ENCODE measurements around the gene HPGD. TPM values are rescaled to one million over a fixed set of nuclear protein-coding genes. Genes with fewer than 3 reads are reported as not detected.

Gene HPGD
- total RNA-seq, 4 donors from 2014 or later, result 23.0 to 179 (median 45.4) TPM

DNA sequence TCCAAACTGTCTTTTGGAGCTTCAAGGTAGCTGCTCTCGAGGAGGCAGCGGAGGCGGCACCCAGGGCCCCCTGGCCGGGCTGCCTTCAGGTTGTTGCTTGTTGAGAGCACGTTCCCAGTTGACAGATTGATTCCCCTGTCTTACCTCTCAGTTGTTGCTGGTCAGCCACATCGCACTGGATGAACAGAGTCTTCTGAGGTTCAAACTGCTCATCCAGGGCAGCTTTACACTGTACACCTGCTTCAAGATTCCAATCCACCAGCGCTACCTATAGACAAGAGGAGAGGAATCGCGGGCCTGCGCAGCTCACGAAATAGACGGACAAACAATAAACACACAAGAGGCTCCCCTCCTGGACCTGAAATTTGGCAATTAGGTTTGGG lies 497 bp downstream of the HPGD start:
- Histone ChIP-seq H3K9me3 (no peaks in the 10 kb centered on the region), H3K4me3 (peak overlapping the region; percentile 63 to 83 (median 76)), H3K27ac (peak overlapping the region; percentile 79 to 91 (median 87)), H3K4me1 (peaks cover 7 to 71% (median 7%) of the 10 kb centered on the region in 3 donors), H3K27me3 (peaks cover 0 to 6% (median 0%) of the 10 kb centered on the region in 4 donors), H3K36me3 (no peaks in the 10 kb centered on the region)
- intact Hi-C loops (cut with DNase I), result no loop called here
- TF ChIP-seq, protein P1, sequence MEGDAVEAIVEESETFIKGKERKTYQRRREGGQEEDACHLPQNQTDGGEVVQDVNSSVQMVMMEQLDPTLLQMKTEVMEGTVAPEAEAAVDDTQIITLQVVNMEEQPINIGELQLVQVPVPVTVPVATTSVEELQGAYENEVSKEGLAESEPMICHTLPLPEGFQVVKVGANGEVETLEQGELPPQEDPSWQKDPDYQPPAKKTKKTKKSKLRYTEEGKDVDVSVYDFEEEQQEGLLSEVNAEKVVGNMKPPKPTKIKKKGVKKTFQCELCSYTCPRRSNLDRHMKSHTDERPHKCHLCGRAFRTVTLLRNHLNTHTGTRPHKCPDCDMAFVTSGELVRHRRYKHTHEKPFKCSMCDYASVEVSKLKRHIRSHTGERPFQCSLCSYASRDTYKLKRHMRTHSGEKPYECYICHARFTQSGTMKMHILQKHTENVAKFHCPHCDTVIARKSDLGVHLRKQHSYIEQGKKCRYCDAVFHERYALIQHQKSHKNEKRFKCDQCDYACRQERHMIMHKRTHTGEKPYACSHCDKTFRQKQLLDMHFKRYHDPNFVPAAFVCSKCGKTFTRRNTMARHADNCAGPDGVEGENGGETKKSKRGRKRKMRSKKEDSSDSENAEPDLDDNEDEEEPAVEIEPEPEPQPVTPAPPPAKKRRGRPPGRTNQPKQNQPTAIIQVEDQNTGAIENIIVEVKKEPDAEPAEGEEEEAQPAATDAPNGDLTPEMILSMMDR (IDR thresholded peaks at IDR 0.05), result peak in 2 of 6 experiments; percentile 6 to 12
- no peak for TF ChIP-seq POLR2A (IDR thresholded peaks at IDR 0.05)
- WGBS, 2 donors, result 0 to 1% methylated on average over 11 to 12 of the region's 12 CpGs
- DNase-seq, result no peak

GRCh38 chr4:174520660-174521059 lies 1.6 kb downstream of the HPGD start:
- TF ChIP-seq, protein P1 (IDR thresholded peaks at IDR 0.05), result no peak
- TF ChIP-seq POLR2A (IDR thresholded peaks at IDR 0.05), result no peak
- Histone ChIP-seq H3K4me3 (peak overlapping the region in 3 of 4 donors; percentile 63 to 83 (median 74)), H3K4me1 (peaks cover 7 to 71% (median 7%) of the 10 kb centered on the region in 3 donors), H3K36me3 (no peaks in the 10 kb centered on the region), H3K27ac (peak overlapping the region in 2 of 4 donors; percentile 90 to 91), H3K9me3 (no peaks in the 10 kb centered on the region), H3K27me3 (peaks cover 0 to 6% (median 0%) of the 10 kb centered on the region in 4 donors)
- no peak for DNase-seq
- 35 to 41% methylated on average over 1 of the region's 1 CpG for WGBS, 2 donors
- intact Hi-C loops (cut with DNase I), result no loop called here

DNA sequence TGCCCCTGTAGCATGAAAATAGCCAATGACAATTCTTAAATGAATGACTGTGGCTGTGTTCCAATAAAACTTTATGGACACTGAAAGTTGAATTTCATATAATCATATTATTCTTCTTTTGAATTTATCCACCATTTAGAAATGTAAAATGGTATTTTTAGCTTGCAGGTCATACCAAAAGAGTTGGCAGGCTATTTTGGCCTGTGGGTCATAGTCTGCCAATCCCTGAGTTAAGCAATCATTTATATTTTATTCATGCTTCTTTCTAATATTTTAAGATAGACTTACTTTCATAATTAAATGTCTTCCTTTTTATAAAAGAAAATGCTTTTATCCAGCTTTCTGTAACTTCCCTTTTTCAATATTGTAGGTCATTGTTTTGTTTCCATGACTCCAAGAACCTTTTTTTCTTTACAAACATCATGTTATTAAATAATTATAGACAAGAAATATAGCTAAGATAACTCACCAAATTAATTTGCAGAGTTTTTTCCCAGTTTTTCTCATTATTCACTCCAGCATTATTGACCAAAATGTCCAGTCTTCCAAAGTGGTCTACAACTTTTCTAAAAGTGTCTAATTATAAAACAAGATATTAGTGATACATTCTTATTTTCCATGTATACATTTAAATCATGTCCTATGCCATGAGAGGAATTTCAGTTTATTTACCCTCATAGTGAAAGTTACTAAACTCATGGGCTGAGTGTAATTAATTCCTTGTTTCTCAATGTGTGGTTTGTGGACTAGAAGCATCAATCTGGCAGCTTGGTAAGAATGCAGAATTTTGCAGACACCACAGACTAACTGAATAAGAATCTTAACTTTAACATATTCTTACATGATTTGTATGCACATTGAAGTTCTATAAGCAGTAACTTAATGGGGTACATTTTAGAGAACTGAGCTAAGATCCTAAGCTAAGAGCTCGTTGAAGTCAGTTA lies 4.5 kb downstream of the HPGD start:
- Histone ChIP-seq H3K27ac (peak overlapping the region in 1 of 4 donors; percentile 20), H3K4me1 (peaks cover 4 to 46% (median 7%) of the 10 kb centered on the region in 3 donors), H3K27me3 (peaks cover 0 to 6% (median 0%) of the 10 kb centered on the region in 4 donors), H3K36me3 (no peaks in the 10 kb centered on the region), H3K4me3 (no peak overlapping the region), H3K9me3 (no peaks in the 10 kb centered on the region)
- DNase-seq, result no peak
- intact Hi-C loops (cut with DNase I), result no loop called here
- TF ChIP-seq, protein P1 (IDR thresholded peaks at IDR 0.05), result no peak
- TF ChIP-seq POLR2A (IDR thresholded peaks at IDR 0.05), result no peak
- WGBS, 2 donors, result 53 to 62% methylated on average over 1 of the region's 1 CpG

- Histone ChIP-seq H3K4me1 (peaks cover 4 to 46% (median 4%) of the 10 kb centered on the region in 3 donors), H3K27ac (no peak overlapping the region), H3K4me3 (no peak overlapping the region), H3K36me3 (peaks cover 0 to 7% (median 0%) of the 10 kb centered on the region in 3 donors), H3K9me3 (no peaks in the 10 kb centered on the region), H3K27me3 (no peaks in the 10 kb centered on the region)
- no peak for DNase-seq
- intact Hi-C loops (cut with DNase I), result no loop called here
- TF ChIP-seq, protein P1 (IDR thresholded peaks at IDR 0.05), result no peak
- no peak for TF ChIP-seq POLR2A (IDR thresholded peaks at IDR 0.05)
- 70 to 88% methylated on average over 1 of the region's 1 CpG for WGBS, 2 donors
Measured at GRCh38 chr4:174516794-174517193, 5.5 kb downstream of the HPGD start.

GRCh38 chr4:174516345-174516744 lies 5.9 kb downstream of the HPGD start:
- no peak for DNase-seq
- Histone ChIP-seq H3K9me3 (no peaks in the 10 kb centered on the region), H3K4me1 (peaks cover 0 to 42% (median 4%) of the 10 kb centered on the region in 3 donors), H3K36me3 (peaks cover 0 to 12% (median 0%) of the 10 kb centered on the region in 3 donors), H3K4me3 (no peak overlapping the region), H3K27ac (no peak overlapping the region), H3K27me3 (no peaks in the 10 kb centered on the region)
- 76 to 78% methylated on average over 1 of the region's 1 CpG for WGBS, 2 donors
- intact Hi-C loops (cut with DNase I), result no loop called here
- TF ChIP-seq, protein P1 (IDR thresholded peaks at IDR 0.05), result no peak
- no peak for TF ChIP-seq POLR2A (IDR thresholded peaks at IDR 0.05)

Data from esophagus squamous epithelium (tissue), 5 donors.